Right renal pelvis (tissue), 4 donors: ENCODE measurements around the gene SLC9A2. TPM values are rescaled to one million over a fixed set of nuclear protein-coding genes. Genes with fewer than 3 reads are reported as not detected.

Source experiments
- DNase-seq, 4 donors: peaks; one replicate each; pipeline ENCODE4 v3.0.0-alpha.2; 2013; ENCODE audit warnings: low read depth in 4 of 4, low spot score in 3 of 4, missing footprints in 1 of 4
- polyA plus RNA-seq, 4 donors: library from polyadenylated mRNA; unstranded; fragments of 120-200 nt; gene quantifications; one replicate each; pipeline ENCODE4 v1.2.1, GENCODE V29; 2013; ENCODE audit not compliant: insufficient read length in 4 of 4

The SLC9A2 gene
- polyA plus RNA-seq, 4 donors: 5.6 to 9.6 (median 6.8) TPM

DNA sequence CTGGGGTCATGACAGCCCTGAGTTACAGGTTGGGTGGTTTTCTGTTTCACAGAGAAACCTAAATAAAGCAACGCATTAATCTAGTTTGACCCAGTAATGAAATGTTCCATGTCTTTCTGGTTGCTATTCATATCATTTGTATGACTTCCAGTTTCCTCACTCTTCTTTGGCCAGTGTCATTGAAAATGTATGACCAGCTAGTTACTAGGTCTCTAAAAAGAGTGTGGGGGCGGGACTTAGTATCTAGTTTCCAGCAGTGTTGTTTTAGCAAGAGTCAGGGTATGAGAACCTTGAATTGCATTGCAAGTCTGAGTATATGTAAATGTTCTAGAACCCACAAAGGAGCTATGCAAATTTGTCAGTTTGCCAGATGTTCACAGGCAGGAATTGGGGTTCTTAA is 47.7 kb downstream of the SLC9A2 start:
- DNase-seq: no peak

GRCh38 chr2:102668171-102668570 is 48.8 kb downstream of the SLC9A2 start:
- no peak for DNase-seq

DNA sequence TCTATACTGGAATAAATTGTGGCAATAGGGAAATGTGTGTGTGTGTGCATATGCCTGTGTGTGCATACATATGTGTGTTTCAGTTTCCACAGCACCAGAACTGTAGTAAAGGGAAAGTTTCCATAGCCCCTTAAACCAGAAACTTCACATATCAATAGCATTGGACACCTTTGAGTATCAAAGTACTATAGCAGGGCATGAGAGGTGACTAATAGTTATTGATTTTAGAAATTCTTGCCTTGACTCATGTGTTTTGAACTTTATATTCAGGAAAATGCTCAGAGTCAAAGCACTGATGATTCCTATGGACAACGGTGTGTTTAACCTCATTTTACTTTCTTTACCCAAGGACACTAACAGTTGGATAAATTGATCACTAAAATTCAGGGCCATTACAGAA is 50.0 kb downstream of the SLC9A2 start:
- DNase-seq: no peak

DNA sequence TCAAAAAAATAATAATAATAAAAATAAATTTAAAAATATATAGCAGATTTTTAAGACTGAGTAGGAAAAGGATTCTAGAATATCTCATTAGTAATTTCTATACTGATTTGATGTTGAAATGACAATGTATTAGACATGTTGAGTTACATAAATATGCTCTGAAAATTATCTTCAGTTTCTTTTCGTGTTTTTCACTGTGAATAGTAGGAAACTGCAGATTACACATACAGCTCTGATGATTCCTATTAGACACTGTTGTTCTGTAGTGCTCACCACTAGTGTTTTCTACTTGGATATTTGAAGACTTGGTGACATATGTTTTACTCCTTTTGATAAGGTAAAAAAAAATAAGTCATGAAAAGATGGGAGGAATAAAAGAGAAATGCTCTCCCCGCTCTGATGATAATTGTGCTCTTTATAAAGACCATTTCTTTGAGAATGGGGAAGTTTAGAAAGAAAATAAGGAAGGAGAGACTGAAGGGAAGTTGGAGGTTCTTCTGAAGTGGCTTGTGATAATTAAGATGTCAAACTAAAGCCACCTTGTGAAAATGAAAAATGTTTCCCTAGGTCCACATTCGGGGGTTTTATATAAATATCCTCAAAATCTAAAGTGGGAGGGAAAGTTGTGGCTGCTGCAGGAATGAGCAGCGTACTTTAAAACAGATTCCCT is 52.9 kb downstream of the SLC9A2 start:
- no peak for DNase-seq

DNA sequence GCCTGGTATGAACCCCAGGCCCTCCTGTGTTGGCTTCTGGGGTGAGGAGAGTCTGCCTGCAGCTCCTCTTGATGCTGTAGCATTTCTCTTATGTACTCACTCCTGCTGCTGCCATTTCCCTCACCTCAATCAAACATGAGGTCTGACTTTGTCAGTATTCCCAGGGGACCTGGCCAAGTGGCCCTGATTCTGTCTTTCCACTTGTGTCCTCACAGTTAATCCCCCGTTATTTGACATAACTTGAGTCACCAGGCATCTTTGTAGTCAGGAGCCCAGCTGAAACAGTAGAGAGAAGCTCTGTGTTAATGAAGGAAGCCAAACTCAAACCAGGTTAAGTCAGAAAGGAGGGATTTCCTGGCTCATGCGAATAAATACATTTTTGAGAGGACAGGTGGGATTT is 55.0 kb downstream of the SLC9A2 start:
- DNase-seq: no peak

DNA sequence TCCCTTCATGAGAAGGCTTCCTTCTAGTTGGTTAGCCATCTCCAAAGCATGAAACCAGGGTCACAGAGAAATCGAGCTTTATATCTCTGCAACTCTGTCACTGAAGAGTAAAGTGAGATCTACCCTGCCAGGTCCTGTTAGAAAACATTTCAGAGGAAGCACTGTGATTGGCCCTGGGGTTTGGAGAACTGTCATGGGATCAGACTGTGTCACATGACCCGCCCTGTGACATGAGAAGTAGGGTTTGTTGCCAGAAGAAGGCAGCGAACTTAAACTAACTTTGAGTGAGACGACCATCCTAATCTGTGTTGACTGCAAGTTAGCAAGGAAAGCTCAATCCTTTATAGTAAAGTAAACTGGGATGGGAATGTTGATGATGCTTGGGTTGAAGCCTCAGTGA is 55.5 kb downstream of the SLC9A2 start:
- DNase-seq: no peak

- DNase-seq: no peak
Measured at GRCh38 chr2:102677244-102678215, 58.2 kb downstream of the SLC9A2 start.

DNA sequence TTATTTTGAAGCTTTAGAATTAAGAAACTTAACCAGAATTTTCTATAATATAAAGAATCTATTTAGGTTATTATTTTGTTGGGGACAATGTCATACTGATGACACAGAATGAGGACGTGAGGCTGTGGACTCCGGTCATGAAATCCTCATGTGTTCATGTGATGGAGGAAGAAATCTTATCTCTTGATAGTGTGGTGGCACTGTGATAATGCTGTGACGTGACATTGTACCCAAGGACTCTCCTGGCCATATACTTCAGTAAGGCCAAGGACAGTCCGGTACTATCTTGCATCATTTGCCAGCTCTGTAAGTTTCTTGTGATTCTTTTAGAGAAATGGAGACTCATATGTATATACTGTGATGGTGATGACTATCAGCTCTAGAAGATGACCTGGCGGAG is 59.1 kb downstream of the SLC9A2 start:
- DNase-seq: no peak

DNA sequence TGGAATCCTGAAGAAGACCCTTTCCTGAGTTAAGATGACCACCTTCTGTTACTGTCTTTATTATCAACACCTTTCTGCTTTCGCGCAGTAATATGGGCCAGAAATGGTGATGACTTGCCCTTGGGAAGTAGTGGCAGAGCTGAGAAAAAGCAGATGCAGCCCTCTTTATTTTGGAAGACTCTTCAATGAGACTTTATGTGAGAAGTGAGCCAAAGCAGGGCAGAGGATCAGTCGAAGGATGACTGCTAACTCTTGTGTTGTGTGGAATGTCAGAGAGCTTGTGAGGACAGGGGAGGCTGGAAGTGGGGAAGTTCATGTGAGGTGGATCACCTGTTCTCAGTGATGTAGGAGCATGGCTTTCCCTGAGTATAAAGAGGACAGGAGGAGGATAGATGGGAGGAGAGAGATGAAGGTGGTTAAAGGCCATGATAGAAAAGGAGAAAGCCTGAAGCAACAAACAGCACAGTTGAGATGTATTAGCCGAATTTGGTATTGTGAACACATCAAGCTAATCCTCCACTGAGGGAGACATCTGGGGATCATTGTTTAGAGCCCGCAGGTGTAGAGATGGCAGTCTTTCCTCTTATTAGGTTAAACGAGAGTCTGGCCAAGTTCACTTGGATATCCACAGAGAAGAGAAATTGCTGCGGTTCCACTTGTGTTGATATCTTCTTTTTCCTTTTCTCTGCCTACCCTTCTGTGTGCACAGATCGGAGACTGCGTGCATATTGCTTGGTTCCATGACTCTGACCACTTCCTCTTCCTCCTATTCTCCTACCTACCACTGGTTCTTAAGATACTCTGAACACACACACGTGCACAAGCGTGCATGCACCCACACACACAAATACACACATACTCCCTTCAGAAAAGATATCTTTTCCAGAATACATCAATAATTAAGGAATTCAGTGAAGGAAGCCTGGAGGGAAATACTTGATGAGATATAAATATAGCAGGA is 67.4 kb downstream of the SLC9A2 start:
- no peak for DNase-seq

DNA sequence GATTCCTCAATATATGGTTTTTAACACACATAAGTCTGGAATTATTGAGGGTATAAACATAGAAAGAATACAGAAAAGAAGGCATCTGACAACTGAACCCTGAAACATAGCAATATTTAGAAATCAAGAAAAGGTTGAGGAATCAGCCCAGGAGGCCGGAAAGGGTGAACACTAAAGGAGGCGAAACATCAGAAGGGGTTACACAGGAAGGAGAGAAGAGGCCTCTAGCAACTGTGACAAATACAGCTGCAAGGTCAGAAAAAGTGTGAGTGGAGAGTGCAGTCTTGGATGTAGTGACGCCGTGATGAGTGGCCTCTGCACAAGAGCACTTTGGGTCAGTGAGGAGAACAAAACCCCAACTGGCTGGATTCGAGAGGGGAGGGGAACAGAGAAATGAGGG is 70.7 kb downstream of the SLC9A2 start:
- DNase-seq: no peak

DNA sequence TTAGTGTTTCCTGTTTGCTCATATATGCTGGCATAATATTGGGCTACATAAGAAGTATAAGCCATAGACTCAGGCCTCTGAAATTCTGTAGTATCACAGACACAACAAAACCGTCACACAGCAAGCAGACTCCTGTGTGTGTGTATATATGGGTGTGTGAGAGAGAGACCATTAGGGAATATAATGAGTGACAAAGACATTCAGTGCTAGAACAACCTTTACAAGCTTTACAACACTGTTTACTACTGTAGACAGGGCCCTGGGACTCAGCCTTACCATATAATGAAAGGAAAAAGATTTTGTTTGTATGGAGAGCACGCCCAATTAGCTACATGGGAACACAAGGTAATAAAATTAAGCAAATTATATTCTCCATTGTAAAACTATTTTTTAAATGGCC is 77.1 kb downstream of the SLC9A2 start:
- DNase-seq: no peak

- no peak for DNase-seq
Measured at GRCh38 chr2:102698369-102699111, 79.2 kb downstream of the SLC9A2 start.

GRCh38 chr2:102703305-102703704 is 84.0 kb downstream of the SLC9A2 start:
- no peak for DNase-seq

DNA sequence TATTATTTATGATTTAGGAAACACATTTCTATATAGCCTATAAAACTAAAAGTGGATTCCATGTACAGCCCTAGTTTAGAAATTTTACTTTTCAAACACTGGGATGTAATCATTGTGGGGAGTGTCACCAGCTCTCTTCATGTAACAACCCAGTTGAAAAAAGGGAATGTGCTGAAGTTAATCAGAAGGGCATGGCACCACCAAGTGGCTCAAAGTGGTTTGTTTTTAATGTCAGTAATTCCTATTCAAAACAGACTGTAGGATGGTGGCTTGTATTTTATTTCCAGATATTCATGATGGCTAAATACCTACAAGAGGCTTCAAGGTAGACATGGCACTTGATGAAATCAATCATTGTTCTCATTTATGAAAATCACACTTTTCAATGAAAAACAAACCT is 84.4 kb downstream of the SLC9A2 start:
- DNase-seq: no peak

DNA sequence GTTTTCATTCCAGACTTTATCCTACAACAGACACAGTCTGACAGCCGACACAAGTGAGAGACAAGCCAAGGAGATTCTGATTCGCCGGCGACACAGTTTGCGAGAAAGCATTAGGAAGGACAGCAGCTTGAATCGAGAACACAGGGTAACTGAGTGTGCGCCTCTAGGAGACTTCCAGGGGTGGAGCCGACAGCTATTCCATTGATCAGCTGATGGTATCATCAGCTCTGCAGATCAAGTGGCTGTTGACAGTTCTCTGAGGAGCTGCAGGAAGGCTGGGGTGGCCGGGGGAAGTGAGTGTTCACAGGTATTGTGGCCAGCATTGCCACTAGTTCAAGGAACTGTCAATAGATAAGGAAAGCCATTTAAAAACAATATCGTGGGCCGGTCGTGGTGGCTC is 85.2 kb downstream of the SLC9A2 start:
- no peak for DNase-seq

DNA sequence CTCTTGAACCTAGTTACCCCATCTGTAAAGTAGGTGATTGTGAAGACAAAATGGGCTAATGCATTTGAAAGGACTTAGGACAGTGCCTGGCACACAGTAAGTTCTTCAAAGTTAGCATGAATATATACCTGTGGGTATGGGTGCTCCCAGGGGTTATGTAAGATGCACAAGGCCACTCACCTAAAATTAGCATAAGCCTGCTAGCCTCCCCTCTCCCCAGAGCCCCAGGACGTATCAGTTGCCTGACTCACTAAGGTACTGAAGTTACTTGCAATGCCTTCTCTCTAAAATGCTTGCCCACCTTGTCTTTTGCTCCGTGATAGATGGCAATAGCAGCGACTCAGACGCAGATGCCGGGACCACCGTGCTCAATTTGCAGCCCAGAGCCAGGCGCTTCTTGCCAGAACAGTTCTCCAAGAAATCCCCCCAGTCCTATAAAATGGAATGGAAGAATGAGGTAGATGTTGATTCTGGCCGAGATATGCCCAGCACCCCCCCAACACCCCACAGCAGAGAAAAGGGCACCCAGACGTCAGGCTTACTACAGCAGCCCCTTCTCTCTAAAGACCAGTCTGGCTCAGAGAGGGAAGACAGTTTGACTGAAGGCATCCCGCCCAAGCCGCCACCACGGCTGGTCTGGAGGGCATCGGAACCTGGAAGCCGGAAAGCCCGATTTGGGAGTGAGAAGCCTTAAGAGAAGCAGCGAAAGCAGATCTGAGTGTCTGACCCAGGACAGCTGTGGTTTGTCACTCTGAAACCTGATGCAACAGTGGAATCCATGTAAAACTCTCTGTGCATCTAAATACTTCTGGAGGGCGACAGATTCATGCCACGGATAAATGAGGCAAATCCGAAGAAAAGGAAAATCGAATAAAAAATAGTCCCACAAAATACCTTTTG is 88.7 kb downstream of the SLC9A2 start:
- peak in 2 of 4 donors; percentile 20 to 39 for DNase-seq

DNA sequence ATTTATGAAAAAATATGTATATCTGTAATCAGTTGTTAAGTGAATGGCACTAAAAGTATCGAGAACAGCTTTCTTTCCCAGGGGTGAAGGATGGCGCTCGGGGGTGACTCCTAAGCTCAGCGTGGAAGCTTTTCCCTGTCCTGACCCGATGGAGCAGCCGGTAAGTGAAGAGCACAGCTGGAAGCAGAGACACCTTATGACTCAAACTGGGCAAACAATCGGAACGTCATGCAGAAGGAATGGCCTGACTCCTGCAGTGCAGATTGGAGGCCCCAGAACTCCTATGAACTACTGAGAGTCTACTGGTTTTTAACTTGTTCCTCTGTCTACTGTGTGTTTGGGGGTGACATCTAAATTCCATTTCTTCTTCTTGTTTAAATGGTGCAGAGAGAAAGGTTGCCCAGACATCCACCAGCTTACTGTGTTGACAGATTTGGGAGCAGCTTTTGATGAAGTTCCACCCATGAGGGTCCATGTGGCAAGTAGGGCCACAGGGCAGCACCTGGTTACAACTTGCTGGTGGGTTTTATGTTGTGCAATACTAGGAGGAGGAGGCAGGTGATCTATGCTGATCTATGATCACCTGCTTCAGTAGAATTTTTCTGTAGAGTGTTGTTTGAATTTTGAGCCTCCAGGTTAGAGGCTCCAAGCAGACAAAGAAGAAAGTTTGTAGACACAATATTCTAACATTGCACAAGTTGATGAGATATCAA is 89.7 kb downstream of the SLC9A2 start:
- DNase-seq: no peak

DNA sequence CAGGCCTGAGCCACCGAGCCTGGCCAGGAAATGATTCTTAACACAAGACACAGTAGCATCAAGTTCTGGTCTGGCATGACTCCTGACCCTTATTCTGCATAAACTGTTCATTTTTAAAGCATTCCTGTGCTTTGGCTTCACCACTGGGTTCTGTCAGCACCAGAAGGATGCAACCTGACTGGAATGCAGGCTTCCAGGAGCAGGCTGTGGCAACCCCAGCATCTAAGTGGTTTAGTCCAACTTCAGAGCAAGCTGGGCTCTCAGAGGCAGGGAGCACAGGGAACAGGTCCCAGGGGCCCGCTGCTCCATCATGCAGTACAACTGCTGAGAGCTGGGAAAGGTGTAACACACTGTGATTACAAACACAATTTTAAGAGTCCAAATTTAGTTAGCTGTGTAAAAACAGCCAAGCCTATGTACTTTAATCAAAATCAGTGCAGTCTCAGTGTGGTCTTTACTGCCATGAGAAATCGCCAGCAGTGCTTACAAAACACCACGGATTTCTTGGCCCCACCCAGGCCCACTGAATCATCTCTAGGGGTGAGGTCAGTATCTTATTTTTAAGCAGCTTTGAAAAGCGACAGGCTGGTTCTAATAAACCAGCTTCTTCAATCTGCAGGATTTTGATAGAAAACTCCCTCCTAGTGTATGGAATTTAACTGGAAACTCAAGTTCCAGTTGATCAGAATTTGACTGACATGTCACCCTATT is 98.1 kb downstream of the SLC9A2 start:
- no peak for DNase-seq
